Natural killer cell (primary cell): ENCODE data around the gene PTPRA. TPM values are rescaled to one million over a fixed set of nuclear protein-coding genes. Genes with fewer than 3 reads are reported as not detected.

ENCODE experiments used
- ATAC-seq, 3 donors: fragments of 150-1000 bp in 2 of 3; fragments of 200-7000 bp in 1 of 3; cut with Tn5 transposase; 1 replicate in 1 of 3; 2 replicates in 2 of 3; pipeline ENCODE4 v1.10.0; 2021; ENCODE audit warnings: mild to moderate bottlenecking in 2 of 3, moderate library complexity in 2 of 3
- DNase-seq, 2 donors: peaks; one replicate each; pipeline versions ENCODE4 v3.0.0 to v3.0.0-alpha.2; 2013 to 2021; ENCODE audit warnings: mixed read lengths in 1 of 2
- H3K27ac ChIP-seq: one replicate; pipeline ENCODE4 v1.5.1; 2013; ENCODE audit warnings: mild to moderate bottlenecking, low read length
- H3K27me3 ChIP-seq: one replicate; pipeline ENCODE4 v1.6.1; 2013; ENCODE audit warnings: low read length; ENCODE audit not compliant: control insufficient read depth, insufficient read depth
- H3K36me3 ChIP-seq: one replicate; pipeline ENCODE4 v1.6.1; 2013; ENCODE audit warnings: low read length; ENCODE audit not compliant: control insufficient read depth, insufficient read depth
- H3K4me1 ChIP-seq: one replicate; pipeline ENCODE4 v1.6.1; 2013; ENCODE audit warnings: low read length; ENCODE audit not compliant: control insufficient read depth, insufficient read depth
- H3K4me3 ChIP-seq: one replicate; pipeline ENCODE4 v1.5.1; 2013; ENCODE audit warnings: low read length
- H3K9me3 ChIP-seq: one replicate; pipeline ENCODE4 v1.6.1; 2013; ENCODE audit warnings: low read length; ENCODE audit not compliant: control insufficient read depth, insufficient read depth
- H3K27ac Mint-ChIP-seq, 2 donors: one replicate each; pipeline ENCODE4 v1.8.0; 2022; ENCODE audit warnings: mild to moderate bottlenecking in 2 of 2, mixed read lengths in 2 of 2, moderate library complexity in 1 of 2
- H3K27me3 Mint-ChIP-seq, 2 donors: one replicate each; pipeline ENCODE4 v1.8.0; 2022; ENCODE audit warnings: low read depth in 2 of 2, mixed read lengths in 2 of 2
- H3K36me3 Mint-ChIP-seq: one replicate; pipeline ENCODE4 v1.8.0; 2022; ENCODE audit warnings: mixed read lengths
- H3K4me1 Mint-ChIP-seq, 2 donors: one replicate each; pipeline ENCODE4 v1.8.0; 2022; ENCODE audit warnings: mixed read lengths in 2 of 2
- H3K4me3 Mint-ChIP-seq: one replicate; pipeline ENCODE4 v1.8.0; 2022; ENCODE audit warnings: mild to moderate bottlenecking, moderate library complexity, mixed read lengths
- H3K9me3 Mint-ChIP-seq, 2 donors: one replicate each; pipeline ENCODE4 v1.8.0; 2022; ENCODE audit warnings: mixed read lengths in 2 of 2
- WGBS: methylation state at CpG from one replicate; pipeline ENCODE4 v1.1.7; 2013; ENCODE audit warnings: missing lambda C conversion rate; ENCODE audit not compliant: insufficient coverage; 5-methylcytosine and 5-hydroxymethylcytosine counted together
- intact Hi-C: fragments of 100-400 bp; cut with micrococcal nuclease; formaldehyde crosslinking; loops from one replicate; pipeline ENCODE4 v1.14.2; 2022
- total RNA-seq, 4 donors: library from RNA; stranded (reverse); fragments of 120-200 nt in 1 of 4; gene quantifications; one replicate each; pipeline versions ENCODE4 v1.2.3 to v1.2.4, GENCODE V29; 2013 to 2022
- TF ChIP-seq, protein P1 (sequence below): fragments of 200-600 bp; IDR thresholded peaks from one replicate; pipeline ENCODE4 v1.8.0; 2022; ENCODE audit warnings: antibody characterized with exemption

PTPRA gene, protein sequence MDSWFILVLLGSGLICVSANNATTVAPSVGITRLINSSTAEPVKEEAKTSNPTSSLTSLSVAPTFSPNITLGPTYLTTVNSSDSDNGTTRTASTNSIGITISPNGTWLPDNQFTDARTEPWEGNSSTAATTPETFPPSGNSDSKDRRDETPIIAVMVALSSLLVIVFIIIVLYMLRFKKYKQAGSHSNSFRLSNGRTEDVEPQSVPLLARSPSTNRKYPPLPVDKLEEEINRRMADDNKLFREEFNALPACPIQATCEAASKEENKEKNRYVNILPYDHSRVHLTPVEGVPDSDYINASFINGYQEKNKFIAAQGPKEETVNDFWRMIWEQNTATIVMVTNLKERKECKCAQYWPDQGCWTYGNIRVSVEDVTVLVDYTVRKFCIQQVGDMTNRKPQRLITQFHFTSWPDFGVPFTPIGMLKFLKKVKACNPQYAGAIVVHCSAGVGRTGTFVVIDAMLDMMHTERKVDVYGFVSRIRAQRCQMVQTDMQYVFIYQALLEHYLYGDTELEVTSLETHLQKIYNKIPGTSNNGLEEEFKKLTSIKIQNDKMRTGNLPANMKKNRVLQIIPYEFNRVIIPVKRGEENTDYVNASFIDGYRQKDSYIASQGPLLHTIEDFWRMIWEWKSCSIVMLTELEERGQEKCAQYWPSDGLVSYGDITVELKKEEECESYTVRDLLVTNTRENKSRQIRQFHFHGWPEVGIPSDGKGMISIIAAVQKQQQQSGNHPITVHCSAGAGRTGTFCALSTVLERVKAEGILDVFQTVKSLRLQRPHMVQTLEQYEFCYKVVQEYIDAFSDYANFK
- 100 to 1,000 TPM; 125 to 172 (median 141) TPM for total RNA-seq
- 107 TPM for total RNA-seq (2013)

GRCh38 chr20:2873010-2873746 is at the start of gene PTPRA:
TSS of gene PTPRA (plus strand) at chr20:2873481. CDS start at chr20:2964278, 90,797 bp downstream.
- H3K36me3 ChIP-seq, result no peaks in the 10 kb centered on the region
- DNase-seq, result peak; percentile 94 to 95
- H3K27ac ChIP-seq, result peak within 1 kb of the TSS; percentile 58
- Mint-ChIP-seq H3K4me1 (peaks cover 65 to 68% of the 10 kb centered on the region in 2 donors), H3K4me3 (peak within 1 kb of the TSS; percentile 91), H3K9me3 (no peaks in the 10 kb centered on the region), H3K27ac (peak within 1 kb of the TSS; percentile 74 to 85), H3K36me3 (no peaks in the 10 kb centered on the region), H3K27me3 (no peaks in the 10 kb centered on the region)
- WGBS, result under 1% methylated on average over 83 of the region's 83 CpGs
- ATAC-seq, result peak; percentile 89 to 97 (median 91)
- H3K9me3 ChIP-seq, result no peaks in the 10 kb centered on the region
- no peaks in the 10 kb centered on the region for H3K27me3 ChIP-seq
- TF ChIP-seq, protein P1, sequence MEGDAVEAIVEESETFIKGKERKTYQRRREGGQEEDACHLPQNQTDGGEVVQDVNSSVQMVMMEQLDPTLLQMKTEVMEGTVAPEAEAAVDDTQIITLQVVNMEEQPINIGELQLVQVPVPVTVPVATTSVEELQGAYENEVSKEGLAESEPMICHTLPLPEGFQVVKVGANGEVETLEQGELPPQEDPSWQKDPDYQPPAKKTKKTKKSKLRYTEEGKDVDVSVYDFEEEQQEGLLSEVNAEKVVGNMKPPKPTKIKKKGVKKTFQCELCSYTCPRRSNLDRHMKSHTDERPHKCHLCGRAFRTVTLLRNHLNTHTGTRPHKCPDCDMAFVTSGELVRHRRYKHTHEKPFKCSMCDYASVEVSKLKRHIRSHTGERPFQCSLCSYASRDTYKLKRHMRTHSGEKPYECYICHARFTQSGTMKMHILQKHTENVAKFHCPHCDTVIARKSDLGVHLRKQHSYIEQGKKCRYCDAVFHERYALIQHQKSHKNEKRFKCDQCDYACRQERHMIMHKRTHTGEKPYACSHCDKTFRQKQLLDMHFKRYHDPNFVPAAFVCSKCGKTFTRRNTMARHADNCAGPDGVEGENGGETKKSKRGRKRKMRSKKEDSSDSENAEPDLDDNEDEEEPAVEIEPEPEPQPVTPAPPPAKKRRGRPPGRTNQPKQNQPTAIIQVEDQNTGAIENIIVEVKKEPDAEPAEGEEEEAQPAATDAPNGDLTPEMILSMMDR, result no peak
- peaks cover 48% of the 10 kb centered on the region for H3K4me1 ChIP-seq
- intact Hi-C loops, result loop anchor here (2.0 to 5.0 kb wide), 2 partner anchors 32 to 34 kb away; partner anchors contain the start of genes PCED1A and VPS16
- H3K4me3 ChIP-seq, result peak within 1 kb of the TSS; percentile 94

- TF ChIP-seq, protein P1, result no peak
- Histone ChIP-seq H3K9me3 (no peaks in the 10 kb centered on the region), H3K36me3 (no peaks in the 10 kb centered on the region), H3K27me3 (peaks cover 9% of the 10 kb centered on the region), H3K4me1 (peaks cover 19% of the 10 kb centered on the region), H3K4me3 (no peak overlapping the region), H3K27ac (no peak overlapping the region)
- ATAC-seq (no peak), DNase-seq (peak in 1 of 2 donors; percentile 51)
- Mint-ChIP-seq H3K27ac (no peak overlapping the region), H3K4me1 (peaks cover 13 to 27% of the 10 kb centered on the region in 2 donors), H3K27me3 (peaks cover 9 to 31% of the 10 kb centered on the region in 2 donors), H3K4me3 (peak overlapping the region; percentile 35), H3K9me3 (no peaks in the 10 kb centered on the region), H3K36me3 (no peaks in the 10 kb centered on the region)
- no CpG with 5 or more reads among the region's 2 CpGs for whole genome bisulfite sequencing
- intact Hi-C loops, result no loop called here
Measured at GRCh38 chr20:2825761-2826160, 47.5 kb upstream of the PTPRA start.

DNA sequence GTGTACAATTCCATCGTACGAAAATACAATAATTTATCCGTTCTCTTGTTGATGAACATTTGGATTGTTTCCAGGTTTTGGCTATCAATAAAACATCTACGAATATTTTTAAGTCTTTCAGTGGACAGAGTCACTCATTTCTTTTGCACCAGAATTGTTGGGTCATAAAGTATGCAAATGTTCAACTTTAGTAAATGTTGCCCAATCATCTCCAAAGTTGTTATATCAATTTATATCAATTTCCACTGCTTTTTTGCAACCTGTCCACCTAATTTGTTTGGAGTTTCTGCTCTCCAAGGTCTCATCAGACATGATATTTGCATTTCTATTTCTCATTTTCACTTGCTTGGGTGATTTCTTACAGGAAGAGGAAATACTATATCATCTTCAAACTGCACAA is 46.6 kb upstream of the PTPRA start:
- intact Hi-C loops, result no loop called here
- no peaks in the 10 kb centered on the region for H3K9me3 Mint-ChIP-seq
- H3K4me3 ChIP-seq, result no peak overlapping the region
- H3K27me3 Mint-ChIP-seq, result peaks cover 8 to 31% of the 10 kb centered on the region in 2 donors
- WGBS, result 100% methylated on average over 1 of the region's 4 CpGs
- no peak for DNase-seq
- ATAC-seq, result no peak
- no peaks in the 10 kb centered on the region for H3K9me3 ChIP-seq
- peaks cover 9% of the 10 kb centered on the region for H3K27me3 ChIP-seq
- TF ChIP-seq, protein P1, result no peak
- H3K27ac ChIP-seq, result no peak overlapping the region
- peaks cover 10% of the 10 kb centered on the region for H3K4me1 ChIP-seq
- H3K36me3 ChIP-seq, result no peaks in the 10 kb centered on the region
- peaks cover 10 to 22% of the 10 kb centered on the region in 2 donors for H3K4me1 Mint-ChIP-seq
- H3K36me3 Mint-ChIP-seq, result no peaks in the 10 kb centered on the region
- H3K4me3 Mint-ChIP-seq, result no peak overlapping the region
- no peak overlapping the region for H3K27ac Mint-ChIP-seq
